GM23248 (cell line): ENCODE results near the gene RBPMS2.

Experiments
- EZH2 ChIP-seq: fragments of 200-600 bp; sonication (generic); IDR thresholded peaks from 2 replicates; pipeline ENCODE4 v1.6.1; 2018; ENCODE audit warnings: antibody characterized with exemption, mild to moderate bottlenecking; ENCODE audit not compliant: insufficient read depth, poor library complexity, severe bottlenecking
- EZH2phosphoT487 ChIP-seq: fragments of 200-600 bp; sonication (generic); IDR thresholded peaks from 2 replicates; pipeline ENCODE4 v1.6.1; 2018; ENCODE audit warnings: antibody characterized with exemption, moderate library complexity, mild to moderate bottlenecking, low read depth; ENCODE audit not compliant: insufficient read depth

DNA sequence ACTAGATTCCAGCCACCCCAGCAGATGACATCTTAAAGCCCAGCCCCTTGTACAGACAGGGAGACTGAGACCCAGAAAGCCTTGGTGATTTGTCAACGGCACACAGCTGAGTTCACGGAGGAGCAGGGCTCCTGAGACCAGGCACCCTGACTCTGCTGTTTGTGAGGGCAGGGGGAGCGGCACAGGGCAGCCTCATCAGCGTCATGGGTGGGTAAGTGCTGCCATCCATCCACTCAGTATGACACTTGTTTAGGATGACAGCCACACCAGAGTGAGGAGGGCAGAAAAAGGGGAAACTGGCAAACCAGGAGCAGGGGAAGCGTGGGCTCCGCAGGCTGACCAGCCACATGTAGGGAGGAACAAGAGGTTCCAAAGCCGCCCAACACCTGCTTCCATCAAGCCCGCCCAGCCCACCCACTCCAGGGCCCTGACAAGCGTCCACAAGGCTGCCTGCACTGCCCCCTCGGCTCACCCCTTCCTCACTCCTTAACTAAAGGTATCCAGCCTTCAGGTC lies 19.9 kb downstream of the RBPMS2 start:
- TF ChIP-seq EZH2phosphoT487: no peak
- no peak for TF ChIP-seq EZH2
